ENCODE data around the gene TNFRSF14. TPM values are rescaled to one million over a fixed set of nuclear protein-coding genes. Genes with fewer than 3 reads are reported as not detected.
"Not testable (repeated sequence)": the region's sequence is repeated elsewhere in the genome, so short reads cannot be mapped to it uniquely, and the experiment has no call there.

The TNFRSF14 gene
- total RNA-seq, 1 donor = 12.0 TPM

- DNase-seq (ENCODE audit: low read depth) = no peak
- no peak overlapping the region for H3K4me3 ChIP-seq (ENCODE audit: low read depth, low read length)
- TF ChIP-seq, protein P1, sequence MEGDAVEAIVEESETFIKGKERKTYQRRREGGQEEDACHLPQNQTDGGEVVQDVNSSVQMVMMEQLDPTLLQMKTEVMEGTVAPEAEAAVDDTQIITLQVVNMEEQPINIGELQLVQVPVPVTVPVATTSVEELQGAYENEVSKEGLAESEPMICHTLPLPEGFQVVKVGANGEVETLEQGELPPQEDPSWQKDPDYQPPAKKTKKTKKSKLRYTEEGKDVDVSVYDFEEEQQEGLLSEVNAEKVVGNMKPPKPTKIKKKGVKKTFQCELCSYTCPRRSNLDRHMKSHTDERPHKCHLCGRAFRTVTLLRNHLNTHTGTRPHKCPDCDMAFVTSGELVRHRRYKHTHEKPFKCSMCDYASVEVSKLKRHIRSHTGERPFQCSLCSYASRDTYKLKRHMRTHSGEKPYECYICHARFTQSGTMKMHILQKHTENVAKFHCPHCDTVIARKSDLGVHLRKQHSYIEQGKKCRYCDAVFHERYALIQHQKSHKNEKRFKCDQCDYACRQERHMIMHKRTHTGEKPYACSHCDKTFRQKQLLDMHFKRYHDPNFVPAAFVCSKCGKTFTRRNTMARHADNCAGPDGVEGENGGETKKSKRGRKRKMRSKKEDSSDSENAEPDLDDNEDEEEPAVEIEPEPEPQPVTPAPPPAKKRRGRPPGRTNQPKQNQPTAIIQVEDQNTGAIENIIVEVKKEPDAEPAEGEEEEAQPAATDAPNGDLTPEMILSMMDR (IDR thresholded peaks at IDR 0.05; ENCODE audit: insufficient read depth, low read length) = no peak
Measured at GRCh38 chr1:2569060-2569459, 12.9 kb downstream of the TNFRSF14 start.

- not testable (repeated sequence) for H3K4me3 ChIP-seq (ENCODE audit: low read depth, low read length); DNase-seq (ENCODE audit: low read depth)
Measured at GRCh38 chr1:2569703-2570102, 13.5 kb downstream of the TNFRSF14 start.

GRCh38 chr1:2570332-2570731 lies 14.2 kb downstream of the TNFRSF14 start:
- no peak overlapping the region for H3K4me3 ChIP-seq (ENCODE audit: low read depth, low read length)
- no peak for DNase-seq (ENCODE audit: low read depth)
- TF ChIP-seq, protein P1 (IDR thresholded peaks at IDR 0.05; ENCODE audit: insufficient read depth, low read length) = no peak

GRCh38 chr1:2571348-2571747 lies 15.2 kb downstream of the TNFRSF14 start:
- no peak for DNase-seq (ENCODE audit: low read depth)
- H3K4me3 ChIP-seq (ENCODE audit: low read depth, low read length) = no peak overlapping the region
- TF ChIP-seq, protein P1 (IDR thresholded peaks at IDR 0.05; ENCODE audit: insufficient read depth, low read length) = no peak

DNA sequence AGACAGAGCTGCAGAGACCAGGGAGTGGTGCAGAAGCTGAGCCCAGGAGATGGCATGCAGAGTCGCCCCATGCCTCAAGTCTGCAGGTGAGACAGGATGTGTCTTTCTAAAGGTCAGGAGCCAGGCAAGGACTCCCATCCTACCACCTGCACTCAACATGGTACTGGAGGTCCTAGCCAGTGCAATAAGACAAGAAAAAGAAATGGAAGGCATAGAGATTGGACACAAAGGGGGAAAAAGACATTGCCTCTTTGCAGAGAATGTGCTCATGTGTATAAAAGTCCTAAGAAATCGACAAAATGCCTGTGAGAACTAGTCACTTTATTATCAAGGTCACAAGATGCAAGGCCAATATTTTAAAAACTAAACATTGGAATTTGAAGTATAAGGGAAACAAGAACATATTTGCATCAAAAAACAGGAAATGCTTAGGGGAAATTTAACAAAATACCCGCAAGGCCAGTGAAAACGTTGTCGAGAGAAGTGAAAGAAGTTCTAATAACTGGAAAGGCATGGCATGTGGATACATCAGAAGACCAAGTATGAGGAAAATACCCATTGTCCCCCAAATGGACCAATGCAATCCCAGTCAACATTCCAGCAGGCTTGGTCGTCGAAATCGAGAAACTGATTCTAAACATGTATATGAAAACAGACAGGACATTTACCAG lies 17.2 kb downstream of the TNFRSF14 start:
- TF ChIP-seq, protein P1 (IDR thresholded peaks at IDR 0.05; ENCODE audit: insufficient read depth, low read length) = no peak
- no peak overlapping the region for H3K4me3 ChIP-seq (ENCODE audit: low read depth, low read length)
- DNase-seq (ENCODE audit: low read depth) = no peak

GRCh38 chr1:2574350-2574749 lies 18.2 kb downstream of the TNFRSF14 start:
- DNase-seq (ENCODE audit: low read depth) = peak; percentile 8
- H3K4me3 ChIP-seq (ENCODE audit: low read depth, low read length) = no peak overlapping the region

DNA sequence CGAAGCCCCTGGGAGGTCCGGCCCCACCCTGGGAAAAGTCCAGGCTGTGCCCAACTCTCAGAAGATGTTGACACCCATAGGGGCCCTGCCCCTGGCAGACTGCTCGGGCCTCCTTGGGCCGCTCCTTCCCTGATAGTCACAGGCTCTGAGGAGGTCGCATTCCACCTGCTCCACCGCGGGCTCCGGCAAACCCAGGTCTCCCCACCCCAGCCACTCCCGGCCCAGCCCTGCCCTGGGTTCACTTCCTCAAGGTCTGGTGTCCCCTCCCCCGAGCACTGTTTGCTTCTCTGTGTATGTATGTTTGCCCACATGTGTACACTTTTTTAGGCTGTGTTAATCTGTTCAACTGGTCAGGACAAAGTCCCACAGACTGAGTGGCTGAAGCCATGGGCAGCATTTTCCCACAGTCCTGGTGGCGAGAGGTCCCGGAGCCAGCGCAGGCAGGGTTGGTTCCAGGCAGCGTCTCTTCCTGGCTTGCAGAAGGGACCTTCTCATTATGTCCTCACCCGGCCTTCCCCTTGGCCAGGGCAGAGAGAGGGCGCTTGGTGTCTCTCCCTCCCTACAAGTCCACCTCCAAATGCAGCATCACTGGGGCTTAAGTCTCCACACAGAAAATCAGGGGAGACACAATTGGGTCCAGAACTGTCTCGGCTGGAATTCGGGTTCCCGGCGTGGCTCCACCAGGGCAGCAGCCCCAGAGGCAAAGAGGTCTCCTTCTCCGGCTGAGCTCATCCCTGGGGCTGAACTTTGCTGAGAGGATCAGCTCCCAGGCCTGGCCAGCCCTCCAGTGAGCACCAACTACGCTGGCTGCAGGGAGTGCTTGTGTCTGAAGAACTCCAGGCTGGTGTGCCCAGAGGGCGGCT lies 19.9 kb downstream of the TNFRSF14 start:
- TF ChIP-seq, protein P1 (IDR thresholded peaks at IDR 0.05; ENCODE audit: insufficient read depth, low read length) = no peak
- H3K4me3 ChIP-seq (ENCODE audit: low read depth, low read length) = no peak overlapping the region
- no peak for DNase-seq (ENCODE audit: low read depth)

More at GRCh38 chr1:2574350-2574749, 18.2 kb downstream of the TNFRSF14 start:
- TF ChIP-seq, protein P1 (IDR thresholded peaks at IDR 0.05; ENCODE audit: insufficient read depth, low read length) = no peak

- H3K4me3 ChIP-seq (ENCODE audit: low read depth, low read length); DNase-seq (ENCODE audit: low read depth): not testable (repeated sequence)
Measured at GRCh38 chr1:2577565-2578075, 21.4 kb downstream of the TNFRSF14 start.

Data from fibroblast of the aortic adventitia (primary cell).